ENCODE data around the gene CFLAR. TPM values are rescaled to one million over a fixed set of nuclear protein-coding genes. Genes with fewer than 3 reads are reported as not detected.

CFLAR gene
- total RNA-seq, 1 experiment from 2014 or later, result 35.6 TPM

DNA sequence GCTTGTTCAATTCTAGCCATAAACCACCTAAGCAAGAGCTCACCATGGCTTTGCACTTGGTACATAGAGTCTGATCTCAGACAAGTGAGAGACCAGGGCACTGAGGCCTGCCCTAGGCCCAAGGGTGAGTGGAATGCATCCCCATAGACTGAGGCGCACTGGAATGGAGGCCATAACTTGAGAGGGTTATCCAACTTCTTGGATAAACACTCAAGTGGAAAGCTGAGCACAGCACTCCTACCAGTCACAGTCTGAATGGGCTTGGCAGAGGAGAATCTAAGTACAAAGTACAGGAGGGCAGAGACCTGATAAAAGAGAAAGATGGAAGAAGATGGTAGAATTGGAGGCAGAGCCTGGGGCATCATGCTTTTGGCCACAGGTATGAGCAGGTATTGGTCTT, 36.6 kb downstream of the CFLAR start:
- RAD21 ChIA-PET (ENCODE audit: low non-redundant PET in 1 of 2, low total read pairs in 2 of 2, uncharacterized antibody in 2 of 2, unreplicated experiment in 2 of 2), result no interaction called here
- BruUV-seq (replicated peaks), result no TSS peak
- no peak overlapping the region for H3K4me3 ChIP-seq (replicated peaks in 1 of 2; ENCODE audit: low read depth in 1 of 2, low read length in 2 of 2)
- ATAC-seq (no peak), DNase-seq (ENCODE audit: low read depth, low spot score) (no peak)
- TF ChIP-seq EZH2phosphoT487 (IDR thresholded peaks at IDR 0.05; ENCODE audit: borderline replicate concordance), result no peak
- TF ChIP-seq TCF7L2 (IDR thresholded peaks at IDR 0.05; ENCODE audit: borderline replicate concordance, extremely low read depth, insufficient read depth, insufficient read length), result no peak
- TF ChIP-seq CBX3 (IDR thresholded peaks at IDR 0.05; ENCODE audit: low read depth), result no peak
- no peak for TF ChIP-seq CEBPB (IDR thresholded peaks at IDR 0.05; ENCODE audit: low read depth)
- no peak for TF ChIP-seq SRF (IDR thresholded peaks at IDR 0.05; ENCODE audit: low read depth)
- no peak for TF ChIP-seq POLR2A (IDR thresholded peaks at IDR 0.05; ENCODE audit: borderline replicate concordance, extremely low read depth, insufficient read depth, insufficient read length)
- TF ChIP-seq, protein P1, sequence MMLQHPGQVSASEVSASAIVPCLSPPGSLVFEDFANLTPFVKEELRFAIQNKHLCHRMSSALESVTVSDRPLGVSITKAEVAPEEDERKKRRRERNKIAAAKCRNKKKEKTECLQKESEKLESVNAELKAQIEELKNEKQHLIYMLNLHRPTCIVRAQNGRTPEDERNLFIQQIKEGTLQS (IDR thresholded peaks at IDR 0.05), result no peak
- TF ChIP-seq SIN3A (IDR thresholded peaks at IDR 0.05; ENCODE audit: low read depth), result no peak
- no peak for TF ChIP-seq ZFX (IDR thresholded peaks at IDR 0.05)
- POLR2A ChIA-PET, result no interaction called here
- peaks cover 40 to 66% of the 10 kb centered on the region in 2 experiments for H3K4me1 ChIP-seq (ENCODE audit: control insufficient read depth in 1 of 2, insufficient read depth in 2 of 2, low read length in 2 of 2)
- CTCF ChIA-PET, result no interaction called here
- H3K9me3 ChIP-seq (ENCODE audit: control insufficient read depth in 1 of 2, insufficient read depth in 1 of 2, low read depth in 1 of 2, low read length in 2 of 2), result no peaks in the 10 kb centered on the region
- intact Hi-C loops (cut with micrococcal nuclease), result loop anchor here (10.0 kb wide), 1 partner anchor 208 kb away; no protein-coding TSS in a partner anchor
- H3K4me2 ChIP-seq (ENCODE audit: low read length), result peak overlapping the region; percentile 16
- H2AFZ ChIP-seq (ENCODE audit: low read depth, low read length, poor library complexity, severe bottlenecking), result no peak overlapping the region
- peaks cover 0 to 9% of the 10 kb centered on the region in 2 experiments; a peak in 2 of 4 replicates for H3K36me3 ChIP-seq (ENCODE audit: control insufficient read depth in 1 of 2, insufficient read depth in 2 of 2, low read length in 2 of 2)
- H3K27me3 ChIP-seq (ENCODE audit: insufficient read depth, low read length), result no peaks in the 10 kb centered on the region
- H3K9me2 ChIP-seq (ENCODE audit: insufficient read depth), result no peaks in the 10 kb centered on the region
- H3K79me2 ChIP-seq (ENCODE audit: insufficient read depth, low read length), result no peaks in the 10 kb centered on the region; the same call in 1 of the 2 replicates
- no peaks in the 10 kb centered on the region for H4K20me1 ChIP-seq (ENCODE audit: insufficient read depth)
- no peak overlapping the region for H3K9ac ChIP-seq (ENCODE audit: low read length)
- H3K27ac ChIP-seq (ENCODE audit: low read depth, low read length), result peak overlapping the region; percentile 98; the same call in 1 of the 2 replicates

DNA sequence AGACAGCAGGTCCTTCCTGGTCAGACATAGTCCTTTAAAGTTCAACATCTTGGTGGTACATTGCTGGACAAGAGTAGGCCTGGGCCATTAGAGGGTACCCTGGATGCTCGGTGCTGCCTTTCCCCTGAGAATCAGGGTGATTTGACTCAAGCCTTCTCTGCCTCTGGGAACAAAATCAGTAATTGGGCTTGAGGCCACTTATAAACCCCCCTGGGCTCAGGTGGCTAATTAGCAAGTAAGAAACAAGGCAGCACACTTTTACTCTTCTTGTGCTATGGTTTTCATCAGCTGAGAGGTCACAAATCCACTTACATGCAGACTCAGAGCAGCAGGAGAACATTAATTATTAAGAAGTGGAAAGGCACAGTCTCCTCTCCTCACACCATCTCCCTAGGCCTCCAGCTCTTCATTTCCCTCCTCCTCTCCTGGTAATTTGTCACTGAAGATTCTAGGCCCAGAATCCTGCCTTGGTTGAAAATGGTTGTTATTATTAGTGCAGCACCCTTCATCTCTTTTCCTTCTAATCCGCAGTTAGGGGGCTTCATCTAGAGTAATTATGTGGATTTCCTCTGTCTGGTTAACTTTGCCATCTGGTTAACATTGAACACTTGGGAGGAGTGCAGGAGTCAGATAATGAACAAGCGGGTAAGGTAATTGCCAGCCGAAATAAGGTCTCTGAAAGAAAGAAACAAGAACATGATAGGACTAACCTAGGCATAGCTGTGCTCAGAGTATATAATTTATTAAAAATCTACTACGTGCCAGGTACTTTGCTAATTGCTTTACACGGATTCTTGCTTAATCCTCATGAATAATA, 37.2 kb downstream of the CFLAR start:
- Histone ChIP-seq H3K9me2 (ENCODE audit: insufficient read depth) (no peaks in the 10 kb centered on the region), H3K79me2 (ENCODE audit: insufficient read depth, low read length) (no peaks in the 10 kb centered on the region; the same call in 1 of the 2 replicates), H3K9ac (ENCODE audit: low read length) (no peak overlapping the region), H3K4me1 (ENCODE audit: control insufficient read depth in 1 of 2, insufficient read depth in 2 of 2, low read length in 2 of 2) (peaks cover 38 to 68% of the 10 kb centered on the region in 2 experiments), H3K9me3 (ENCODE audit: control insufficient read depth in 1 of 2, insufficient read depth in 1 of 2, low read depth in 1 of 2, low read length in 2 of 2) (no peaks in the 10 kb centered on the region), H3K36me3 (ENCODE audit: control insufficient read depth in 1 of 2, insufficient read depth in 2 of 2, low read length in 2 of 2) (peaks cover 0 to 9% of the 10 kb centered on the region in 2 experiments; a peak in 2 of 4 replicates), H2AFZ (ENCODE audit: low read depth, low read length, poor library complexity, severe bottlenecking) (no peak overlapping the region), H3K27ac (ENCODE audit: low read depth, low read length) (no peak overlapping the region), H3K4me2 (ENCODE audit: low read length) (0 out of 2 replicates have a peak overlapping the region, but pooled peaks have one; percentile 16), H3K4me3 (replicated peaks in 1 of 2; ENCODE audit: low read depth in 1 of 2, low read length in 2 of 2) (no peak overlapping the region), H4K20me1 (ENCODE audit: insufficient read depth) (no peaks in the 10 kb centered on the region), H3K27me3 (ENCODE audit: insufficient read depth, low read length) (no peaks in the 10 kb centered on the region)
- BruUV-seq (replicated peaks), result no TSS peak
- no peak for DNase-seq (ENCODE audit: low read depth, low spot score)
- no peak for ATAC-seq
- ChIA-PET RAD21 (ENCODE audit: low non-redundant PET in 1 of 2, low total read pairs in 2 of 2, uncharacterized antibody in 2 of 2, unreplicated experiment in 2 of 2) (no interaction called here), POLR2A (no interaction called here), CTCF (interaction anchor here (0.6 kb wide), 1 partner anchor 247 kb away, joined by 3 read pairs; no protein-coding TSS in a partner anchor)
- intact Hi-C loops (cut with micrococcal nuclease), result loop anchor here (10.0 kb wide), 1 partner anchor 208 kb away; no protein-coding TSS in a partner anchor
- TF ChIP-seq CEBPB (IDR thresholded peaks at IDR 0.05; ENCODE audit: low read depth), result no peak
- no peak for TF ChIP-seq POLR2AphosphoS5 (IDR thresholded peaks at IDR 0.05; ENCODE audit: low read depth, low read length)
- TF ChIP-seq SIN3A (IDR thresholded peaks at IDR 0.05; ENCODE audit: low read depth), result no peak
- no peak for TF ChIP-seq EZH2phosphoT487 (IDR thresholded peaks at IDR 0.05; ENCODE audit: borderline replicate concordance)
- no peak for TF ChIP-seq ZFX (IDR thresholded peaks at IDR 0.05)
- no peak for TF ChIP-seq YY1 (IDR thresholded peaks at IDR 0.05; ENCODE audit: extremely low read depth, insufficient replicate concordance, low read depth, low read length)

Measured in HCT116 (cell line).